VCaP (cell line): ENCODE data around the gene SLC25A21.

Source experiments
- H3K27ac ChIP-seq: fragments of 450-650 bp; 2 replicates; pipeline ENCODE4 v1.5.1; 2017
- CTCF ChIP-seq: fragments of 450-650 bp; conservative IDR thresholded peaks from 2 replicates; pipeline ENCODE4 v1.5.1; 2017; ENCODE audit warnings: mild to moderate bottlenecking, moderate library complexity

Gene SLC25A21

GRCh38 chr14:37046815-37047214 lies 125.6 kb downstream of the SLC25A21 start:
- H3K27ac ChIP-seq = no peak overlapping the region
- no peak for TF ChIP-seq CTCF

- H3K27ac ChIP-seq = no peak overlapping the region
- no peak for TF ChIP-seq CTCF
Observed at GRCh38 chr14:37045340-37046061, 126.9 kb downstream of the SLC25A21 start.

DNA sequence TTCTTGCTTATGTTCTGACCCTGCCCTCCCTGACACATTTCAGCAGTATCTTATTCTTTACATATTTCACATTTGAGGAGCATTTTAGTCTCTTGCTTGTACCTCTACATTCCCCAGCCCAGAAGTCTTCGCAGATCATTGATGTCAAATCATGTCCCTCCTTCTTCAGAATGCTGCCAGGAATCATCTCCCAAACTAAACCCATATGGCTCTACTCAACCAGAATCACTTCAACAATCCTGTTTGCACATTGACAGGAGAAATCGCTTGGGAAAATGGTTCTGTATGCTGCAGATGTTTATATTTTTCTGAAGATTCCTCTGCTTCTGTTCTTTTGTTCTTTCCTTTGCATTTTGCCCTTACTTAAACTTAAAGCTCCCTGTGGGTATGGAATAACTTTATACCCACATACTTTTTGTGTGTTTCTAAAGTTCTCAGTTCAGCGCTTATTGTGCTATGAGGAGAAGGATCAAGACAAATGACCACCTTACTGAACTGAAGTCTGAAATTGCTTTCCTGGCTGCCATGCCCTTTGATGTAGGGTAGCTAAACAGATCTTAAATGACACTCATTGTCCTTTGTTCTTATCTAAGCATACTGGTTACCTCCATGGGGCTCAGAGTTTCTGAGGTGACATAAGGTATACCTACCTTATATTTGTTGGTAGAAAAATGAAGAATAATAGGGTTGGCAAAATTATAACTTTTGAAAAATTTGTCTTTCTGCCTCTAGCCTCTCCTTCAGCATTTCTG lies 134.6 kb downstream of the SLC25A21 start:
- TF ChIP-seq CTCF = no peak

GRCh38 chr14:37036669-37037341 lies 135.6 kb downstream of the SLC25A21 start:
- TF ChIP-seq CTCF = no peak
- H3K27ac ChIP-seq = no peak overlapping the region

More for the DNA sequence above, 134.6 kb downstream of the SLC25A21 start:
- no peak overlapping the region for H3K27ac ChIP-seq

DNA sequence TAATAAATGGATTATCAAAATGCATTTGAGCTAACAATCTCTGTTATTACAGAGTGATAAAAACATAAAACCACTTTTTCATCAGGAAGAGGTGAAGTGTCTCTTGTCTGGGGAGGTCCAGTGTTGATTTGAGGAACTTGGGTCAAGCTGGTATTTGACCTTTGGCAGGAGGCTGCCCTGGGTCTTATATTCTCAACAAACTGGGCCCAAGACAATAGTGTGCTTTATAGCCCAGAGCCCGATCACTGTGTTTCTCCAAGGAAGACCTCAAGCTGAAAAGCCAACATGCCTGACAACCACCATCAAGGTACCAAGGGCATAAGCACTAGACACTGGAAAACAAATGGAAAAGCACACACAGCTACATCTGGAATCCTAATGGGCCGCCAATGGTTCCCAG lies 137.0 kb downstream of the SLC25A21 start:
- no peak for TF ChIP-seq CTCF
- H3K27ac ChIP-seq = no peak overlapping the region

GRCh38 chr14:37034410-37035285 lies 137.8 kb downstream of the SLC25A21 start:
- no peak overlapping the region for H3K27ac ChIP-seq
- TF ChIP-seq CTCF = no peak
